Stimulated activated effector memory CD8-positive, alpha-beta T cell treated with anti-CD3 and anti-CD28 coated beads, Interleukin-12 subunit alpha, Interleukin-12 subunit beta, amount 100 ng/mL, for 72 hours (primary cell): ENCODE measurements around the gene OR51D1.

Experiments
- ATAC-seq: fragments of 150-1000 bp; cut with Tn5 transposase; 2 replicates; pipeline ENCODE4 v1.10.0; 2021
- DNase-seq, 2 donors: peaks; one replicate each; pipeline ENCODE4 v3.0.0; 2021 to 2022; ENCODE audit warnings: low spot score in 2 of 2
- H3K27ac Mint-ChIP-seq: one replicate; pipeline ENCODE4 v1.8.0; 2022; ENCODE audit warnings: mild to moderate bottlenecking, mixed read lengths
- H3K36me3 Mint-ChIP-seq: one replicate; pipeline ENCODE4 v1.8.0; 2022; ENCODE audit warnings: mild to moderate bottlenecking, mixed read lengths
- H3K4me1 Mint-ChIP-seq: one replicate; pipeline ENCODE4 v1.8.0; 2022; ENCODE audit warnings: mixed read lengths
- H3K4me3 Mint-ChIP-seq: one replicate; pipeline ENCODE4 v1.8.0; 2022; ENCODE audit warnings: mild to moderate bottlenecking, mixed read lengths
- H3K9me3 Mint-ChIP-seq: one replicate; pipeline ENCODE4 v1.8.0; 2022; ENCODE audit warnings: mixed read lengths

Gene OR51D1

GRCh38 chr11:4672470-4672869 is 35.2 kb downstream of the OR51D1 start:
- no peak for DNase-seq
- H3K9me3 Mint-ChIP-seq = no peaks in the 10 kb centered on the region

GRCh38 chr11:4673781-4674180 is 36.5 kb downstream of the OR51D1 start:
- Mint-ChIP-seq H3K4me1 (no peaks in the 10 kb centered on the region), H3K9me3 (no peaks in the 10 kb centered on the region), H3K36me3 (no peaks in the 10 kb centered on the region), H3K27ac (no peak overlapping the region), H3K4me3 (no peak overlapping the region)
- DNase-seq (no peak), ATAC-seq (no peak)

More at GRCh38 chr11:4672470-4672869, 35.2 kb downstream of the OR51D1 start:
- H3K4me1 Mint-ChIP-seq = no peaks in the 10 kb centered on the region
- no peaks in the 10 kb centered on the region for H3K36me3 Mint-ChIP-seq
- ATAC-seq = no peak
- H3K27ac Mint-ChIP-seq = no peak overlapping the region
- H3K4me3 Mint-ChIP-seq = no peak overlapping the region

GRCh38 chr11:4677948-4678347 is 40.7 kb downstream of the OR51D1 start:
- DNase-seq (no peak), ATAC-seq (no peak)
- Mint-ChIP-seq H3K9me3 (no peaks in the 10 kb centered on the region), H3K36me3 (no peaks in the 10 kb centered on the region), H3K4me1 (no peaks in the 10 kb centered on the region), H3K27ac (no peak overlapping the region), H3K4me3 (no peak overlapping the region)

GRCh38 chr11:4680341-4680740 is 43.1 kb downstream of the OR51D1 start:
- H3K36me3 Mint-ChIP-seq = no peaks in the 10 kb centered on the region
- H3K27ac Mint-ChIP-seq = no peak overlapping the region
- H3K4me3 Mint-ChIP-seq = no peak overlapping the region
- DNase-seq (no peak), ATAC-seq (no peak)
- no peaks in the 10 kb centered on the region for H3K9me3 Mint-ChIP-seq
- H3K4me1 Mint-ChIP-seq = no peaks in the 10 kb centered on the region

- Mint-ChIP-seq H3K9me3 (no peaks in the 10 kb centered on the region), H3K4me3 (no peak overlapping the region), H3K36me3 (no peaks in the 10 kb centered on the region), H3K27ac (no peak overlapping the region), H3K4me1 (no peaks in the 10 kb centered on the region)
- ATAC-seq (no peak), DNase-seq (no peak)
Measured at GRCh38 chr11:4682623-4683419, 45.5 kb downstream of the OR51D1 start.

- Mint-ChIP-seq H3K27ac (no peak overlapping the region), H3K4me3 (no peak overlapping the region), H3K36me3 (no peaks in the 10 kb centered on the region), H3K4me1 (no peaks in the 10 kb centered on the region), H3K9me3 (no peaks in the 10 kb centered on the region)
- peak; percentile 11 for ATAC-seq
- no peak for DNase-seq
Measured at GRCh38 chr11:4684631-4685285, 47.5 kb downstream of the OR51D1 start.
